Measurements from ENCODE around the gene ST6GALNAC2.

DNA sequence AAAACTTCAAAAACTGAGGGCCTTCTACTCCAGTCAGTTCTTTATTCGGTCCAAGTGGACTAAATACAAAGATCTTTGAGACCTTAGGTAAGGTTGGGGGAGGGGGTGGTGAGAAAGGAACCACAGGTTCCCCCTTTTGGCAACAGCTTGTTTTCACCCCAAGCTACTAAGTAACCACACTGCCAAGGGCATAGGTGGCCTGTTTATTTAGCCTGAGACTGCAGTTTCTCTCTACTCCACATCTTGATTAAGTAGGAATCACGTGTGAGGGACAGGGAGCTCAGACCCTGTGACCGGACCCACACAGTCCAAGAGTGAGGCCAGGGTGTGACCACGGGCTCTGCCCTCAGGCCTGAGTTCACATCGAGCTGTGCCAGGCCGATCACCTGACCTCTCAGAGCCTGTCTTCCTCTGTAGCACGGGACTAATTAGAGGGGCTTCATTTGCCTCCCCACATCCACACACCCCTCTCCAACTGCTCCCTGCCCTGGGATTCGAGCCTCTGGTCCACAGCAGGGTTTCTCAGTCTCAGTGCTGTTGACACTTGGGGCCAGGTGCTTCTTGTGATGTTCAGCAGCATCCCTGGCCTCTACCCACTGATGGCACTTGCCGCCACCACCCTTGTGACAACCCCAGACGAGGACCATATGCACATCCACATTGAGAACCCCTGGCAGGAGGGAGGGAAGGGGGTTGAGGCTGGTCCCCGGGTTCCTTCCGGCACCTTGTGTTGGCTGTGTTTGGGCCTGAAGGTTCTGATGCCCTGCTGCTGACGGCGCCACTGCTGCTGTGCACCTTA is 17.8 kb downstream of the ST6GALNAC2 start:
- TF ChIP-seq SUZ12 (IDR thresholded peaks at IDR 0.05) (no peak), FOXA1 (IDR thresholded peaks at IDR 0.05) (no peak), ARNT (IDR thresholded peaks at IDR 0.05) (no peak), FOXM1 (IDR thresholded peaks at IDR 0.05; ENCODE audit: borderline replicate concordance) (no peak), CTBP1 (IDR thresholded peaks at IDR 0.05; ENCODE audit: borderline replicate concordance) (no peak), PKNOX1 (IDR thresholded peaks at IDR 0.05) (no peak), NFRKB (IDR thresholded peaks at IDR 0.05) (no peak), SP1 (IDR thresholded peaks at IDR 0.05) (no peak), HDGF (IDR thresholded peaks at IDR 0.05; ENCODE audit: borderline replicate concordance) (no peak), BHLHE40 (IDR thresholded peaks at IDR 0.05; ENCODE audit: borderline replicate concordance) (no peak)
